ENCODE measurements around the gene XPC.

Gene XPC

DNA sequence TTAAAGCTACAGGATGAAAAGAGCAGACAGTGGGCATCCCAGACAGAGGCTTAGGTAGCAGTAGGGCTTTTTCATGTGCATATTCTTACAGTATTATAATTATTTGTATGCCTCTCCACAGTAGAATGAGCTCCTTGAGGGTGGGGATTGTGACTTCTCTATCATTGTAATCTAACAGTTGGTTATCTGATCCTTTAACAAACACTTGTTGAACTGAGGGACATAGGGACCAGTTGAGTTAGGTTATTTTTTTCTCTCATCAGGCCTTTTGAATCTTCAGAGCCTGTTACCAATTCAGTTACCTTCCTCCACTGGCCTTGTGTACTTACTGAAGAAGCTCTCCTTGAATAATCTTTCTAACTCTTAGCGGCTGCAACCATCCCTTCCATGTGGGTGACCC, 1.4 kb upstream of the XPC start:
- TF ChIP-seq, protein P1, sequence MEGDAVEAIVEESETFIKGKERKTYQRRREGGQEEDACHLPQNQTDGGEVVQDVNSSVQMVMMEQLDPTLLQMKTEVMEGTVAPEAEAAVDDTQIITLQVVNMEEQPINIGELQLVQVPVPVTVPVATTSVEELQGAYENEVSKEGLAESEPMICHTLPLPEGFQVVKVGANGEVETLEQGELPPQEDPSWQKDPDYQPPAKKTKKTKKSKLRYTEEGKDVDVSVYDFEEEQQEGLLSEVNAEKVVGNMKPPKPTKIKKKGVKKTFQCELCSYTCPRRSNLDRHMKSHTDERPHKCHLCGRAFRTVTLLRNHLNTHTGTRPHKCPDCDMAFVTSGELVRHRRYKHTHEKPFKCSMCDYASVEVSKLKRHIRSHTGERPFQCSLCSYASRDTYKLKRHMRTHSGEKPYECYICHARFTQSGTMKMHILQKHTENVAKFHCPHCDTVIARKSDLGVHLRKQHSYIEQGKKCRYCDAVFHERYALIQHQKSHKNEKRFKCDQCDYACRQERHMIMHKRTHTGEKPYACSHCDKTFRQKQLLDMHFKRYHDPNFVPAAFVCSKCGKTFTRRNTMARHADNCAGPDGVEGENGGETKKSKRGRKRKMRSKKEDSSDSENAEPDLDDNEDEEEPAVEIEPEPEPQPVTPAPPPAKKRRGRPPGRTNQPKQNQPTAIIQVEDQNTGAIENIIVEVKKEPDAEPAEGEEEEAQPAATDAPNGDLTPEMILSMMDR (conservative IDR thresholded peaks at IDR 0.05; ENCODE audit: low read depth, low read length): no peak
- H3K4me3 ChIP-seq (ENCODE audit: low read length): no peak overlapping the region
- DNase-seq (ENCODE audit: low read depth): no peak

- H3K4me3 ChIP-seq (ENCODE audit: low read length): peak overlapping the region; percentile 88
- DNase-seq (ENCODE audit: low read depth): no peak
Observed at GRCh38 chr3:14179114-14179465, 689 bp upstream of the XPC start.

DNA sequence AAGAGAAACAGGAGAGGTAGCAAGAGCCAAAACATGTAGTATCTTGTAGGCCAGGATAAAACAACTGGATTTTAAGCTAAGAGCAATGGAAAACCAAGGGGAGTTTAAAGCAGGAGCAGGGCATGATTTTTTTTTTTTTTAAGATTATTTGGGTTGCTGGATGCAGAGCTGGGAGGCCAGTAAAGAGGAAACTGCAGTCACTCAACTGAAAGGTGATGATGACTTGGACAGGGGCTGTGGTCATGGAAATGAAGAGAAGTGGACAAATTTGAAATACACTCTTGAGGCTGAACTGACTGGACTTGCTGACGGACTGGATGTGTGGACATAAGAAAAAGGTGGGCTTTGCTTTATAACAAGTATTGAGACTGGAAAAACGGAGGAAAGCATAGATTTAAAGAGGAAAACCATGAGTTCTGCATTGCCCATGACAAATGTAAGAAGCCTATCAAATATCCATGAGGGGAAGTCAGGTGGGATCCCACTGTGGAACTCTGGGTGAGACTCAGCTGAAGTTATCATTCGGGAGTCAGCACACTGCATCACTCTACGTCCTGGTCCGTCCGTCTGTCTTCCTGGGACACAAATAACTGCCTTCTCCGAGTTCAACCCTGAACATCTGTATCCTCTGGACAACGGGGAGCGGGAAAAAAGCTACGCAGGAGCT, 688 bp downstream of the XPC start:
- H3K4me3 ChIP-seq (ENCODE audit: low read length): peak overlapping the region; percentile 88
- no peak for DNase-seq (ENCODE audit: low read depth)
- TF ChIP-seq, protein P1 (conservative IDR thresholded peaks at IDR 0.05; ENCODE audit: low read depth, low read length): no peak

More at GRCh38 chr3:14179114-14179465, 689 bp upstream of the XPC start:
- TF ChIP-seq, protein P1 (conservative IDR thresholded peaks at IDR 0.05; ENCODE audit: low read depth, low read length): no peak

DNA sequence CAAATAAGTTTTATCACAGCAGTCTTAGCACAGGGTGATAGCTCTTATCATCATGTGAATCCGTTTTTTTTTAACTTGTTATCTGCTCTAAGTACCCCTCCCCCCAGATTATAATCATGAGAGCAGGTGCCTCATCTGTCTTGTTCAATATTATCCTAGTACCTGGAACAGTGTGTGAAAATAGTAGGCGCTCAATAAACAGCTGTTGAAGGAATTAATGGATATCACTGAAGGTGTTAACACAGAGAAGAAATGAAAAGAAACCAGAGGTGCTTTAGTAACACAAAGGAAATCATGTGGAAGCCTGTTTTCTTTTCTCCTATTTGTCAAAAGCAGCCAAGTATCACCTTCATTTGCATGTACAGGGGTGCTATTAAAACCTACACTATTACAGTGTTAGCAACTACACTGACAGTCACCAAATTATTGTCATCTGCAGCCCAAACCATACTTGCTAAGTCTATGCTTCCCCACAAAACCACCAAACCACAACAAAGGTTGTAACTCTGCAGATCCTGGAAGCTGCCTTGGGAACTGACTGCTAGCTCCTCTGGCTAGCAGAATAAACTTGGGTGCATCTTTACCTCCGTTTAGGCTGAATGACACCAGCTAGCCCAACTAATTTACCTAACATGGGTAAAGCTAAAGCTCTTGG, 2.9 kb downstream of the XPC start:
- H3K4me3 ChIP-seq (ENCODE audit: low read length): no peak overlapping the region
- TF ChIP-seq, protein P1 (conservative IDR thresholded peaks at IDR 0.05; ENCODE audit: low read depth, low read length): no peak
- DNase-seq (ENCODE audit: low read depth): no peak

- no peak for DNase-seq (ENCODE audit: low read depth)
- TF ChIP-seq, protein P1 (conservative IDR thresholded peaks at IDR 0.05; ENCODE audit: low read depth, low read length): no peak
- no peak overlapping the region for H3K4me3 ChIP-seq (ENCODE audit: low read length)
Observed at GRCh38 chr3:14174483-14174882, 3.9 kb downstream of the XPC start.

GRCh38 chr3:14172496-14172895, 5.9 kb downstream of the XPC start:
- no peak overlapping the region for H3K4me3 ChIP-seq (ENCODE audit: low read length)
- TF ChIP-seq, protein P1 (conservative IDR thresholded peaks at IDR 0.05; ENCODE audit: low read depth, low read length): no peak
- DNase-seq (ENCODE audit: low read depth): no peak

All from retinal pigment epithelial cell (primary cell).